HG02973 (cell line): ENCODE results near the gene ALKBH2.
"Not testable (repeated sequence)": the region's sequence is repeated elsewhere in the genome, so short reads cannot be mapped to it uniquely, and the experiment has no call there.

Source experiments
- ATAC-seq: cut with Tn5 transposase; IDR thresholded peaks from one replicate; pipeline ENCODE4 v1.9.1; 2021; ENCODE audit warnings: moderate library complexity; ENCODE audit not compliant: unreplicated experiment

ALKBH2 gene

DNA sequence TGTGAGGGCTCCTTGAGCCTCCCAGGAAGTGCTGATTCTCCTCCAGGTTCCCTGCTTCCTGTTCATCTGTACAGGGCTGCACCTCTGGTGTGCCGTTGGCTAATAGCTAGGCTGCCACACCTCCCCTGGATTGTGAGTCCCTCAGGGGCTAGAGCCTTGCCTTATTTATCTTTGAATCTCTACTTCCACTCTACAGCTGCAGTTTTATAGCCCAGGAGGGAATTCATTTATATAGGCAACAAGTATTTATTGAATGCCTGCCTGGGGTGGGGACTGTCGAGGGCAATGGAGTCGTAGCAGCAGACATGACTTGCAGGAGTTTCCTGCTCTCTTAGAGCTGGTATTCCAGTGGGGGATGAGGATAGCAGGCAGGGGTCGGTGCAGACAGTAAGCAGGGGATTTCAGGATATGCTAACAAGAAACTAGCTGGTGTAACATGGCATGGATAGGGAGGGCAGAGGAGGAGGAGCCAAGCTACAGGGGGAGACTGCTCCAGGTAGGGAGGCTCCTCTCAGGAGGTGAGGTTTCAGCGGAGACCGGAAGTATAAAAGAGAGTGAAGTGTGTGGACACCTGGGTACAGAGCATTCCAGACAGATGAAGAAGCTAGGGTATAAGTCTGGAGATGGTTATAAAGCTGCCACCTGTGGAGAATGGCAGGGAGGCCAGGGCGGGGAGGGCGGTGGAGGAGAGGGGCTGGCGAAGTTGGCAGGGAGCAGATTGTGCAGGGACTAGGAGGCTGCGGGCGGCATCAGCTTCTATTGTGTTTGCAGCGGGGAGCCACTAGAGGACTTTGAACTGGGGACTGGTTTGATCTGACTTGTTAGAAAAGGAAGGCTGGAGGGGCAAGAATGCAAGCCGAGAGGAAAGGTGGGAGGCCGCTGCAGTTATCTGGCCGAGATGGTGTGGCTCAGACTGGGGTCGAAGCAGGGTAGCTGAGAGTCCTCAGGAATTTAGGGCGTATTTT lies 23.7 kb downstream of the ALKBH2 start:
- ATAC-seq, result no peak

DNA sequence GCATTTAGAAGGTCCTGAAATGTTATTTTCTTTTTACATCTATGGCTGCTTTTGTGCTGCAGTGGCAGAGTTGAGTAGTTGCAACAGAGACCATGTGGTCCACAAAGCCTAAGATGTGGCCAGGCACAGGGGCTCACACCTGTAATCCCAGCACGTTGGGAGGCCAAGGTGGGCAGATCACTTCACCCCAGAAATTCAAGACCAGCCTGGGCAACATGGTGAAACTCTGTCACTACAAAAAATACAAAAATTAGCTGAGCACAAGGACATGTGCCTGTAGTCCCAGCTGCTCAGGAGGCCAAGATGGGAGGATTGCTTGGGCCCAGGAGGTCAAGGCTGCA lies 27.4 kb downstream of the ALKBH2 start:
- no peak for ATAC-seq

DNA sequence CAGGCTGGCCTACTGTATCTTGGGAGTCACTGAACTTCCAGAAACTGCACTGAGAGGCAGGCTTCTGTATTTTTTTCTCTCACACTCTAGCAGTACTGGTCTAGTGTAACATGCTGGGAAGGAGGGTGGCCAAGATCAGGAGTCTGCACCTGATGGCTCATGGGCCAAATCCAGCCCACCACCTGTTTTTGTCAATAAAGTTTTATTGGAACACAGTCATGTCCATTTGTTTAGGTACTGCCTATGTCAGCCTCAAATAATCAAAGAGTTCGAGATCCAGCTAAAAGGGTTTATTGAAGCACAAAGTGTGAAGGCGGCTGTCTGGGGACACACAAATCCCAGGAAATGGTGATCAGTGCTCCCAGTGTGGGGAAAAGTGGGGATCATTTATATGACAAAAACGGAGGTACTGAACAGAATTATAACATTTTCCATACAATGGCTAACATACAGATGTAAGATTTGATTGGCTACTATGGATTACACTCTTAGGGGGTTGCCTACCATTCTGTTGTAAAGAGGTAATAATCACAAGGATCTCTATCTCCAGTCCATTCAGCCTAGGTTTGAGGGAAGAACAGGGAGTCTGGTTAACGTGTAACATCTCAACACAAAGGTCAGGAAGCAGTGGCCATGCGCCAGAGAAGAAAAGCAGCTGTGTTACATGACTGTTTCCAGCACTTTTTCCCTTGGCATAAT lies 28.0 kb downstream of the ALKBH2 start:
- no peak for ATAC-seq

DNA sequence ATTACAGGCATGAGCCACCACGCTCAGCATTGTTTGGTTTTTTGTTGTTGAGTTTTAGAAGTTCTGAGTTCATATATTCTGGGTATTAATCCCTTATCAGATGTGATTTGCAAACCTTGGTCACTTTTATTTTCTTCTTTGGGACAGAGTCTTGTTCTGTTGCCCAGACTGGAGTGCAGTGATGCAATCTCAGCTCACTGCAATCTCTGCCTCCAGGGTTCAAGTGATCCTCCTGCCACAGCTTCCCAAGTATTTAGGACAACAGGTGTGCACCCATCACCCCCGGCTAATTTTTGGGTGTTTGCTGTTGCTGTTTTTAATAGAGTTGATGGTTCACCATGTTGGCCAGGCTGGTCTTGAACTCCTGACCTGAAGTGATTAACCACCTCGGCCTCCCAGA lies 29.1 kb downstream of the ALKBH2 start:
- no peak for ATAC-seq

DNA sequence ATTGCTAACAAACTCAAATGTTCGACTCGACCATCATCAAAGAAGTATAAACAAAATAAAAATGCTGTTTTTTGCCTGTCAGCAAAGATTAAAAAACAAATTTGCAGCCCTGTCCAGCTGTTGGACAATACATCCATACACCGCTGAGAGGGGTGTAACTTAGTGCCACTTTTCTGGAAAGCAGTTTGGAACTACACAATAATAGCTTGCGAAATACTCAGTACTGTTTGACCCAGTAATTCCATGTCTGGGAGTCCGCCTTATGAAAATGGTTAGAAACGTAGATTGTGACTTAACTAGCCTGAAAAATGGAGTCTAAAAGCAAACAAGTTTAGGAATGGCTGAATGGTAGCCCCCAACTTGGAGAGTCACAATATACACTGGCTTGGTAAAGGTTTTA lies 34.5 kb downstream of the ALKBH2 start:
- ATAC-seq, result no peak

DNA sequence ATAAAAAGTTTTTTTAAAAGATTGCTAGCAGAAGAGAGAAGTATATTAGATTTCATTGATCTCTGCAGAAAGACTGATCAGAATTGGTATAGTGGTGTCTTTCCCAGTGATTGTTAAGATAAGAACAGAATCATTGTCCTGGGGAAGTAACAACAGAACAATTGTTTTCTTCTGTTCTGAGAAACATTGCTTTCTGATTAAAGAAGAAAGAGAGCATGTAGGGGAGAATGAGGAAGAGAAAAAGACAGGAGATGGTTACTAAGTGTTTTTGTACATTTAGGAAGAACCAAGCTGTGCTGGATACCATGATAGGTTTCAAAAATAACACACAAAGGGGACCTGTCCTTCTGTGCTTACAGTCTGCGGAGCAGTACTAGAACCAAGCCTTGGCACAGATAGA lies 35.9 kb downstream of the ALKBH2 start:
- ATAC-seq, result no peak

DNA sequence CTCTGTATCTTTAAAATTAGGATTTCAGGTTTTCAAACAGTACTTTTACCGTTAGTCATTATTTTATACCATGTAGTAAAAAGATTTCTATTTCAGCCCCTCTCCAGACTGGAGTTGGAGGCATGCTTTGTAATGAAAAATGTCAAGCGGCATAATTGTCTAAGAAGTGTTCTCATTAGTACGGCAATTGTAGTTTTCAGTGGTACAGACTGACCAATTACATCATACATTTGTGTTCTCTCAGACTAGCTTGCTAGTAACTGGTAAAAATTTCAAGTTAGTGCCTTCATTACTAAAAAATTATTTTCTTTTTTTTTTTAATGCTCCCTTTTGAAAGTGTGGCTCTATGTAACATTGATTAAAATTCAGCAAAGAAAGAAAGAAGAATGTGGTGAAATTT lies 36.4 kb downstream of the ALKBH2 start:
- no peak for ATAC-seq

DNA sequence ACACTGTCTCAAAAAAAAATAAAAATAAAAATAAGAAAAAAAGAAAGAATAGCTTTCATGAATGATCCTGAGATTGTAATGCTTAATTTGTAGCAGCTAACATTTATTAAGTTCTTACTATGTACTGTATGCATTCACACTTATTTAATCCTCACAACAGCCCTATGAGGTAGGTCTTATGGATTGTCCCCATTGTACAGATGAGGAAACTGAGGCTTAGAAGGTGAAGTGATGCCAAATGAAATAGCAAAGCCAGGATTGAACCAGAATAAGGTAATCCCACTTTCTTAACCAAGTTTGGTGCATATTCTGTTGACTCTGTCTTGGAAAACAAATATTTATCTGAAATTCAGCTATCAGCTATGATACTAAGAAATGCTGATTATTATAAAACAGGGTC lies 38.8 kb downstream of the ALKBH2 start:
- no peak for ATAC-seq

DNA sequence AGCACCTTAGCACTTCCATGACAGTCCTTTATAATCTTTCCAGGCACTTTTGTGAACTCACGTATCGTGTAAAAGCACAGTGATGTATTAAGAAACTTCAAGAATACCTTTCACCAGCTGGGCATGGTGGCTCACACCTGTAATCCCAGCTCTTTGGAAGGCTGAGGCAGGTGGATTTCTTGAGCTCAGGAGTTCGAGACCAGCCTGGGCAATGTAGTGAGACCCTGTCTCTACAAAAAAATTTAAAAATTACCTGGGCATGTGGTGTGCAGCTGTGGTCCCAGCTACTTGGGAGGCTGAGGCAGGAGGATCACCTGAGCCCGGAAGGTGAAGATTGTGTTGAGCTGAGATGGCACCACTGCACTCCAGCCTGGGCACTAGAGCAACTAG lies 39.2 kb downstream of the ALKBH2 start:
- not testable (repeated sequence) for ATAC-seq

DNA sequence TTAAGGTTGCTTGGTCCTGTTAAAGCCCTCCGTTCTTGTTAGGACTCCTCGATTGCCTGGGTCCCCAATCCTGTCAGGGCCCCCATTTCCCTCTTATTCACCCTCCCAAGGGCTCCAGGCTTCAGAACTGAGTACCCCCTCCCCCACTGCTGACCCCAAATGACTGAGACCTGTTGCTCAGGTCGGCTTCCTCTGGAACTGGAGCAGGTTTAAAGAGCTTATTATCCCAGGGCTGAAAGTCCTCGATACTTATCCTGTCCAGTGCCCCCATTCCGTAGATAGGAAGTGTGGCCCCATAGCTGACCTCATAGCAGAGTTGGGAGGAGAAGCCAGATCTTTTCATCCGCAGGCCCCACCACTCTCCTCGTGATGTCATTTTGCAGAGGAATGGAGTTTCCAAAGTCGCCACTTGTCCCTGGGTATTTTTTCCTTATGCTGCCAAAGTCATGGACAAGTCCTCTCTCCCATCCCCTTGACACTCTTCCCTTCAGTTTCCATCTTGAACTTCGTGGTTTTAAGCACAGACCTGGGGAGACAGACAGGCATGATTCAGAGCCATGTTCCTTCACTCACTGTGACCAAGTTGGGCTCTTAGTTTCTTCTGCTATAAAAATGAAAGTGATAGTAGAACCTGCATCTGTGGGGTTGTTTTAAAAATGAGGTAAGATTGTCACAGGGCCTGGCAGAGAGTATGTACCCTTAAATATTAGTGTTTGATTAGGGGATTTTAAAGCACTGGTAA lies 39.7 kb downstream of the ALKBH2 start:
- peak; percentile 57 for ATAC-seq

DNA sequence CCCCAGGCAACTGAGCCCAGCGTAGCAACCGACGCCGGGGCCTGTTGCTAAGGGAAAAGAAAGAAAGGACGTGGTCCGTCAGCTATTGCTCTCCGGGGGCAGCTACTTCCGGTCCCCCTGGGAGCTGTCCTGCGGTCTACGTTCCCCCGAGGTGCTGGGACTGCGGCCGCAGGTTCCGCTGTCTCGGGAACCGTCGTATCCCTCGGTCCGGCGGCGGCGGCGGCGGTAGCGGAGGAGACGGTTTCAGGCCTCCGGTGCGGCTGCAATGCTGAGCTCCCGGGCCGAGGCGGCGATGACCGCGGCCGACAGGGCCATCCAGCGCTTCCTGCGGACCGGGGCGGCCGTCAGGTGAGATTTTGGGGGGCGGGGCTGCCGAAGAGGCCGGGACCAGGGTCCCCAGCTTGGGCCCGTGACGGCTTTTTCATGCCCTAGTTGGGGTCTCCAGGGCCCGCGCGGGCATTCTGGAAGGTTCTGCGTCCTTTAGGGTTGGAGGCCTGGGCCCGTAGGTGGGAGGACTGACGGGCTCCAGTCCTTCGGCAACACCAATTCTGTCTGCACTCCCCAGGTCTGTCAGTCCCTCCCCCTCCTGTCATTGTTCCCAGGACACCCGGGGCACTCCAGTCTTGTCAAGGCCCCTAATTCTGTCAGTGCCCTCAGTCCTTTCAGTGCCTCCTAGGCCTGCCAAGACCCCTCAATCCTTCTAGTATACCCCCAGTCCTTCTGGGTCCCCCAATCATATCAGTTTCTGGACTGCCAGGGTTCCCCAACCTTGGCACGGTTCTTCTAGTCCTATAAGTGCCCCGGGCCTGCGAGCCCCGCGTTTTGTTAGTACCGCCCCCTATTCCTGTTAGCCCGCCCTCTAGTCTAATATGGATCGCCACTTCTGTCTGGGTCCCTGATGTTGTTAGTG lies 40.6 kb downstream of the ALKBH2 start, which contains the start of gene USP30:
TSS of gene USP30 (plus strand) at position 163 of the 910 bp plus-strand sequence. CDS start at position 266, 103 bp downstream.
- ATAC-seq, result peak; percentile 69

DNA sequence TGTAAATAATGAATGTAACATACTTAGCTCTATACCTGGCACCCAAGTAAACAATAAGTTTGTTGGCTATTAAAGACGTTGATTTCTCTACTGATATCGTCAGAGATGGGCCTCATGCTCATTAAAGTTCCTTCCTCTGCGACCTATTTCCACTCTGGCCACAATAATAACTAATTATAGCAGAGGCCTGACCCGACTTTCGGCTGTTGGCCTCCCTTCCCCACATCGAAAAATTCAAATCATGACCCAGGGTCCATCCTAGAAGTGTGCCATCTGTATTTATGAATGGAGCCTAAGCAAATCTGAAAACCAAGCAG lies 41.2 kb downstream of the ALKBH2 start:
- ATAC-seq, result no peak

DNA sequence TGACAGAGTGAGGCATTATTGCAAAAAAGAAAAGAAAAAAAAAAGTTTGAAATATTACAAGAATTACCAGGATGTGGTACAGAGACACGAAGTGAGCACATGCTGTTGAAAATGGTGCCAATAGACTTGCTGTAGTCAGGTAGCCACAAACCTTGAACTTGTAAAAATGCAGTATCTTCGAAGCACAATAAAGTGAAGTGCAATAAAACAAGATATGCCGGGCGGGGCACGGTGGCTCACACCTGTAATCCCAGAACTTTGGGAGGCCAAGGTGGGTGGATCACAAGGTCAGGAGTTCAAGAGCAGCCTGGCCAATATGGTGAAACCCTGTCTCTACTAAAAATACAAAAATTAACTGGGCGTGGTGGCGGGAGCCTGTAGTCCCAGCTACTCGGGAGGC lies 43.5 kb downstream of the ALKBH2 start:
- not testable (repeated sequence) for ATAC-seq

DNA sequence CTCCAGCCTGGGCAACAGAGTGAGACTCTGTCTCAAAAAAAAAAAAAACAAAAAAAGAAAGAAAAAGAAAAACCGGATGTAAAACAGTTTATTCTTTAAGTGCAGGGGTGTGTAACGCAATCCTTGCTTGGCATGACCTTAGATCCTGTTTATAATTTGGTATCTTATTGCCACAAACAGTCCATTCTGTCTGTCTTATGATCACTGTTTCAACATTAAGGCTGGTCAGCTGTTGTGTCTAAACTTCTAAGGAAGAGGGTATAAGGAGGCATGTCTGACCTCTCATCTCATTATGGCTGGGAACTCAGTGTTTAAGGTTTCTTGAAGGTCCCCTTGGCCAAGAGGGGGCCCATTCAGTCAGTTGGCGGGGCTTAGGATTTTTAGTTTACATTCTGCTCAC lies 44.6 kb downstream of the ALKBH2 start:
- ATAC-seq, result not testable (repeated sequence)

DNA sequence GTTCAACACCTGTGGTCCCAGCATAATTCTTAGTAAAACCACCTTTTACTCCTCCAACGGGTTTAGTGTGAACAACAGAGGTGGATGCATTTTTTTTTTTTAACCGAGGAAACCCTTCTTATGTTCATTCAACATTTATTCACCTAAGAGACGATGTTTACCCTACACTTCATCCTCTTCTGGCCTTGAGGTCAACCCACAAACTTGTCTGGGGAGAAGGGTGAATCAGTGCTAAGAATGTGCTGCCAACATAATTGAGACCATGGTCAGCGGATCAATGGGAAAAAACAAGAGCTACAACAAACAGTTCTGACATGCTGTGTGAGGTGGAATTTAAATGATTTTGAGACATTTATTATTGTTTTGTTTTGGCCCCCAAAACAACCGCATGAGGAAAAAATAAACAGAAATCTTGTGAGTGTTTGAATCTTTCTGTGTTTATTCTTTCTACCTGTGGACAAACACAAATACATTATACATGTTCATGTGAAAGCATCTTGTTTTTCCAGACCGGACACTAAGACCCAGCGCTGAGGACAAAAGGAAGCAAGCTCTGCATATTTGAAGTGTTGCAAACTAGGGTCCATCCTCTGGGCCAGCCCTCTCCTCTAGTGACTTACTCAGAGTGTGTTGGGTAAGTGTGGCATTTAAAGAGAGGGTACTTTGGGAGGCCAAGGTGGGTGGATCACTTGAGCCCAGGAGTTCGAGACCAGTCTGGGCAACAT lies 46.0 kb downstream of the ALKBH2 start:
- ATAC-seq, result no peak

DNA sequence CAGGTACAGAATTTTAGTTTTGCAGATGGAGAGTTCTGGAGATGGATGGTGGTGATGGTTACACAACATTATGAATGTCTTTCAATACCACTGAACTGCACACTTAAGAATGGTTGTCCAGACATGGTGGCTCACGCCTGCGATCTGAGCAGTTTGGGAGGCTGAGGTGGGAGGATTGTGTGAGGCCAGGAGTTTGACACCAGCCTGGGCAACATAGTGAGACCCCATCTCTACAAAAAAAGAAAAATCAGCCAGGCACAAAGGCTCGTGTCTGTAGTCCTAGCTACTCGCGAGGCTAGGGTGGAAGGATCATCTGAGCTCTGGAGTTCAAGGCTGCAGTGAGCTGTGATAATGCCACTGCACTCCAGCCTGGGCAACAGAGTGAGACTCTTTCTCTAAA lies 49.0 kb downstream of the ALKBH2 start:
- ATAC-seq, result no peak
